Right hindlimb (tissue), 1 donor: Measurements from ENCODE around the gene EXOC8.

Source experiments
- DNase-seq: peaks from one replicate; pipeline ENCODE4 v3.0.0-alpha.2; 2018

The EXOC8 gene

GRCh38 chr1:231337472-231338269 is at the start of gene EXOC8:
Gene EXOC8 (minus strand): TSS chr1:231337852. CDS start chr1:231337745, 107 bp downstream.
- peak; percentile 99 for DNase-seq

- no peak for DNase-seq
Measured at GRCh38 chr1:231386466-231386865, 48.8 kb upstream of the EXOC8 start.

- no peak for DNase-seq
Measured at GRCh38 chr1:231385416-231385748, 47.7 kb upstream of the EXOC8 start.

- DNase-seq = no peak
Measured at GRCh38 chr1:231384696-231385415, 47.2 kb upstream of the EXOC8 start.

- no peak for DNase-seq
Measured at GRCh38 chr1:231383159-231383860, 45.7 kb upstream of the EXOC8 start.

- DNase-seq = no peak
Measured at GRCh38 chr1:231382426-231382825, 44.8 kb upstream of the EXOC8 start.

- DNase-seq = no peak
Measured at GRCh38 chr1:231381729-231382128, 44.1 kb upstream of the EXOC8 start.

- DNase-seq = no peak
Measured at GRCh38 chr1:231376875-231377549, 39.4 kb upstream of the EXOC8 start.

GRCh38 chr1:231376101-231376500 is 38.4 kb upstream of the EXOC8 start:
- no peak for DNase-seq

GRCh38 chr1:231374394-231374793 is 36.7 kb upstream of the EXOC8 start:
- no peak for DNase-seq

GRCh38 chr1:231372501-231372900 is 34.8 kb upstream of the EXOC8 start:
- no peak for DNase-seq

- no peak for DNase-seq
Measured at GRCh38 chr1:231369282-231369681, 31.6 kb upstream of the EXOC8 start.

- DNase-seq = no peak
Measured at GRCh38 chr1:231364192-231364591, 26.5 kb upstream of the EXOC8 start.

GRCh38 chr1:231363624-231364023 is 26.0 kb upstream of the EXOC8 start:
- DNase-seq = no peak

GRCh38 chr1:231362325-231362724 is 24.7 kb upstream of the EXOC8 start:
- DNase-seq = no peak

- no peak for DNase-seq
Measured at GRCh38 chr1:231359113-231359512, 21.5 kb upstream of the EXOC8 start.

- DNase-seq = peak; percentile 41
Measured at GRCh38 chr1:231357831-231358354, 20.2 kb upstream of the EXOC8 start.

- no peak for DNase-seq
Measured at GRCh38 chr1:231357187-231357772, 19.6 kb upstream of the EXOC8 start.

- no peak for DNase-seq
Measured at GRCh38 chr1:231355171-231355570, 17.5 kb upstream of the EXOC8 start.

- DNase-seq = no peak
Measured at GRCh38 chr1:231354330-231355020, 16.8 kb upstream of the EXOC8 start.

- DNase-seq = no peak
Measured at GRCh38 chr1:231353086-231353485, 15.4 kb upstream of the EXOC8 start.

GRCh38 chr1:231351816-231352215 is 14.2 kb upstream of the EXOC8 start:
- DNase-seq = no peak
